H1 (cell line): ENCODE results near the gene PRIMA1. TPM values are rescaled to one million over a fixed set of nuclear protein-coding genes. Genes with fewer than 3 reads are reported as not detected.

Experiments
- POU5F1 ChIP-seq: IDR thresholded peaks from 2 replicates; pipeline ENCODE4 v1.6.1; 2011; ENCODE audit warnings: low read depth, mild to moderate bottlenecking, low read length, moderate library complexity
- TBP ChIP-seq: IDR thresholded peaks from 2 replicates; pipeline ENCODE4 v1.6.1; 2011; ENCODE audit warnings: low read depth, low read length, improper control_type of control experiment
- polyA plus RNA-seq, 7 experiments: library from polyadenylated mRNA; depleted of rRNA in 3 of 7; stranded (reverse) in 5 of 7; unstranded in 2 of 7; fragments of >200 nt in 5 of 7; fragments of 200-250 nt in 2 of 7; gene quantifications; 1 replicate in 5 of 7; 2 replicates in 1 of 7; 4 replicates in 1 of 7; pipeline versions ENCODE4 v1.2.1 to v1.2.3, GENCODE V29; 2011 to 2013; ENCODE audit warnings: missing spikeins in 2 of 7, mixed read lengths in 2 of 7
- total RNA-seq: library from RNA; stranded (reverse); fragmentation: NEBNext Ultra II Directional; extraction: Animal tissue kit (Norgen Biotek cat#: 25700); gene quantifications from 2 replicates; pipeline ENCODE4 v1.2.1, GENCODE V29; 2021
- TF ChIP-seq, protein P1 (sequence below), 3 experiments: IDR thresholded peaks; 1 replicate in 2 of 3; 2 replicates in 1 of 3; pipeline versions ENCODE4 v1.5.1 to v1.6.1; 2011; ENCODE audit warnings: low read length in 3 of 3, mild to moderate bottlenecking in 3 of 3, inconsistent platforms in 2 of 3, low read depth in 1 of 3, moderate library complexity in 1 of 3; ENCODE audit not compliant: insufficient read depth in 1 of 3; ENCODE audit errors: control extremely low read depth in 1 of 3

PRIMA1 gene
- total and polyA plus RNA-seq, 2 of the 8 experiments (the other 6 are each of a cell fraction or from before 2014, with no cell fraction given), result 2.8 to 4.5 TPM

GRCh38 chr14:93734086-93734822 lies 54.0 kb downstream of the PRIMA1 start (continued):
- TF ChIP-seq, protein P1, sequence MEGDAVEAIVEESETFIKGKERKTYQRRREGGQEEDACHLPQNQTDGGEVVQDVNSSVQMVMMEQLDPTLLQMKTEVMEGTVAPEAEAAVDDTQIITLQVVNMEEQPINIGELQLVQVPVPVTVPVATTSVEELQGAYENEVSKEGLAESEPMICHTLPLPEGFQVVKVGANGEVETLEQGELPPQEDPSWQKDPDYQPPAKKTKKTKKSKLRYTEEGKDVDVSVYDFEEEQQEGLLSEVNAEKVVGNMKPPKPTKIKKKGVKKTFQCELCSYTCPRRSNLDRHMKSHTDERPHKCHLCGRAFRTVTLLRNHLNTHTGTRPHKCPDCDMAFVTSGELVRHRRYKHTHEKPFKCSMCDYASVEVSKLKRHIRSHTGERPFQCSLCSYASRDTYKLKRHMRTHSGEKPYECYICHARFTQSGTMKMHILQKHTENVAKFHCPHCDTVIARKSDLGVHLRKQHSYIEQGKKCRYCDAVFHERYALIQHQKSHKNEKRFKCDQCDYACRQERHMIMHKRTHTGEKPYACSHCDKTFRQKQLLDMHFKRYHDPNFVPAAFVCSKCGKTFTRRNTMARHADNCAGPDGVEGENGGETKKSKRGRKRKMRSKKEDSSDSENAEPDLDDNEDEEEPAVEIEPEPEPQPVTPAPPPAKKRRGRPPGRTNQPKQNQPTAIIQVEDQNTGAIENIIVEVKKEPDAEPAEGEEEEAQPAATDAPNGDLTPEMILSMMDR (IDR thresholded peaks at IDR 0.05; ENCODE audit: control extremely low read depth in 1 of 3, insufficient read depth in 1 of 3, low read depth in 1 of 3, low read length in 3 of 3), result no peak
- TF ChIP-seq TBP, result no peak
- no peak for TF ChIP-seq POU5F1
